NCI-H1436 treated with DMSO at 0.1 percent for 48 hours (cell line): Measurements from ENCODE around the gene RPRD2.
"Not testable (repeated sequence)": the region's sequence is repeated elsewhere in the genome, so short reads cannot be mapped to it uniquely, and the experiment has no call there.

Experiments
- DNase-seq: peaks from one replicate; lab custom pipeline; 2025; lab: John Stamatoyannopoulos, UW

The RPRD2 gene

GRCh38 chr1:150363426-150364230, at the start of gene RPRD2:
Gene RPRD2 (plus strand): TSS chr1:150364147. CDS start chr1:150364715, 568 bp downstream.
- DNase-seq, result peak; percentile 97

DNA sequence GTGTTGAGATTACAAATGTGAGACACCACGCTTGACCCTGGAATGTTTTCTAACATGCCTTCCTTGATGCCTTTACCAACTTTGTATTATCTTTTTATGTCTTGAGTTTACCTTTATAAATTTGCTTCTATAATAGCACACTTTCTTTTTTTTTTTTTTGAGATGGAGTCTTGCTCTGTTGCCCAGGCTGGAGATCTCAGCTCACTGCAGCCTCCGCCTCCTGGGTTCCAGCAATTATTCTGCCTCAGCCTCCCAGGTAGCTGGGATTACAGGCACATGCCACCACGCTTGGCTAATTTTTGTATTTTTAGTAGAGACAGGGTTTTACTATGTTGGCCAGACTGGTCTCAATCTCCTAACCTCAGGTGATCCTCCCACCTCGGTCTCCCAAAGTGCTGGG, 49.3 kb upstream of the RPRD2 start:
- not testable (repeated sequence) for DNase-seq

- DNase-seq, result no peak
These were observed 43.3 kb upstream of the RPRD2 start for GRCh38 chr1:150320667-150320978.

GRCh38 chr1:150321826-150322166, 42.2 kb upstream of the RPRD2 start:
- no peak for DNase-seq

DNA sequence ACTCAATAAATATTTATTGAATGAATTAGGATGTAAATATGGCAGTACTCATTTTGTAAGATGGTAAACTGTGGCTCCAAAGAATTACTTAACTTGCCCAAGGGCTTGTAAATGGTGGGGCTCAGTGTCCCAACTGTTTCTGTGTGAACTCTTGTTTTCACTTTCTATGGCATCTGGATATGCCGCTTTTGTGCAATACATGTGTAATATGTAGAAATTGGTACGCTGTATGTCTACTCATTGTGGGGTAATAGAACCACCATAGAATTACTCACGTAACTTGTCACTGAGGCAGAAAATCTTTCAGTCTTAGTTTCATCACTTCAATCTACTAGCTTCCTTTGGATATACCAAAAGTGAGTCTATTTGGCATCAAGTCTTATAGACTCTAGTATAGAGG, 41.6 kb upstream of the RPRD2 start:
- DNase-seq, result no peak

DNA sequence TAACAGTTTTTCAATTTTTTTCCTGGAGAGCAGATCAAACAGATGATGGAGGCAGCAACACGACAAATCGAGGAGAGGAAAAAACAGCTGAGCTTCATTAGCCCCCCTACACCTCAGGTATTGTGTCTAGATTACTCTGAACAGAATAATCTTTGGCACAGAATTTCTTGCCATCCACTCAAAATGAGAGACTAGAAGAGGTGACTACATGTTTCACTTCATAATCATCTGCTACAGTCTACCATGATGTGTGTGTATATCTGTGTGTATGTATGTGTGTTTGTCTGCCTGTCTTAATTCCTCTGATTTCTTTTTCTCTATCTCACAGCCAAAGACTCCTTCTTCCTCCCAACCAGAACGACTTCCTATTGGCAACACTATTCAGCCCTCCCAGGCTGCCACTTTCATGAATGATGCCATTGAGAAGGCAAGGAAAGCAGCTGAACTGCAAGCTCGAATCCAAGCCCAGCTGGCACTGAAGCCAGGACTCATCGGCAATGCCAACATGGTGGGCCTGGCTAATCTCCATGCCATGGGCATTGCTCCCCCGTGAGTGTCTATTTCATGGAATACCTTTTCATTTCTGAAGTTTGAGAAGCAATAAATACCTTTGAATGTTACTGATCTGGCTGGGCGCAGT, 31.2 kb upstream of the RPRD2 start:
- DNase-seq, result no peak

GRCh38 chr1:150346316-150346715, 17.6 kb upstream of the RPRD2 start:
- no peak for DNase-seq

DNA sequence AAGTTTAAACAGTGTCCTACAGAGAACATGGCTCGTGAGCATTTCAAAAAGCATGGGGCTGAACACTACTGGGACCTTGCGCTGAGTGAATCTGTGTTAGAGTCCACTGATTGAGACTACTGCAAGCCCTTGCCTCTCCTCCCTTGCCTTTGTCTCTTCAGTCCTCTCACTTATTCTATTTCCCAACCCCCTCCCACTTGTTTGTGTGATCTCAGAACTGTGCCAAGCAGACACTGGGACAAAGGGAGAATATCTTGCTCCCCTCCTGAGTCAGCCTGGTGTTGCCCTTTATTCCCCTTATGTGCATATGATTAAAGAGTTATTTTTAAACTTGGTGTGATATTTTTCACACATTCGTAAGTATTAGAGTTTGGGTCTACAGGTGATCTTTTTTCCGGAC, 11.1 kb upstream of the RPRD2 start:
- no peak for DNase-seq

DNA sequence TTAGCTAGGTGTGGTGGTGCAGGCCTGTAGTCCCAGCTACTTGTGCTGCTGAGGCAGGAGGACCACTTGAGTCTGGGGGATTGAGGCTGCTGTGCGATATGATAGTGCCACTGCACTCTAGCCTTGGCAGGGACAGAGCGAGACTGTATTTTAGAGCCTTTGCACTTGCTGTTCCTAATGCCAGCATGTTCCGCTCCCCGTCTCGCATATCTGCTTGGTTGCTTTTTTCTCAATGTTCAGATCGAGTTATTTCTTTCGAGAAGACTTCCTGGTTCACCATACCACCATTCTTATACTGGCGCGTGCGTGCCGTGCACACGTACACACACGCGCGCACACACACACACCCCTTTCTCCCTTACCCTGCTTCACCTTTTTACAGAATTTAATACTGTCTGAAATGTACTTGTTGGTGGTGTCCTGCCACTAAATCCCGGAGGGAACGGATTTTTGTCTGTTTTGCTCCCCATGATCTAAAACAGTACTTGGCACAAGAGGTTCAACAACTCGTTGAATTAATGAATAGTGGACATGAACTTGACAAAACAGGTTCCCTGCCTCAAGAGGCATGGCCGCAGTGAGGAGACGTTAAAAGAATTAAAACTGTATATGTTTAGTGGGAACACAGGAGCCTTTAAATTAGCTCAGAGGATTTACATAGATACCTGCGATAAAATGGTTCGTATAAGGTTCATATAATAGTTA, 1.1 kb upstream of the RPRD2 start:
- DNase-seq, result no peak

- peak; percentile 20 for DNase-seq
These were observed 470 bp downstream of the RPRD2 start for GRCh38 chr1:150364231-150365003.

DNA sequence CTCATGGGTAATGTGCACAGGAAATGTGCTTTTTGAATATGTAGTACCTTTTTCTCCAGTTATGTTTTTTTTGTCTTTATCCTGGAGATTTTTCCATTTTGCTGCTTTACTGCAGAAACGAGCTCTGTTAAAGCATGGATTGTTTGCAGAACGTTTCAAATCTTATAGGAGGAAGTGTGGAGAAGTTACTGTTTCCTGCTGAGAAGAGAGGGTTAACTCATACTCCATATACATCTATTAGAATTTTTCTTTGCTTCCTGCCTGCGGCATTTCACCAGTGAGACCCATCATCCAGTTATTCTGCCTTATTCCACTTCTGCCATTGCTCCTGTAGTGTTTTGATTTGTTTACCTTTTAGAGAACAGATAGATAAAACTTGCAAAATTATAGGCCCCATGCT, 2.0 kb downstream of the RPRD2 start:
- DNase-seq, result no peak

DNA sequence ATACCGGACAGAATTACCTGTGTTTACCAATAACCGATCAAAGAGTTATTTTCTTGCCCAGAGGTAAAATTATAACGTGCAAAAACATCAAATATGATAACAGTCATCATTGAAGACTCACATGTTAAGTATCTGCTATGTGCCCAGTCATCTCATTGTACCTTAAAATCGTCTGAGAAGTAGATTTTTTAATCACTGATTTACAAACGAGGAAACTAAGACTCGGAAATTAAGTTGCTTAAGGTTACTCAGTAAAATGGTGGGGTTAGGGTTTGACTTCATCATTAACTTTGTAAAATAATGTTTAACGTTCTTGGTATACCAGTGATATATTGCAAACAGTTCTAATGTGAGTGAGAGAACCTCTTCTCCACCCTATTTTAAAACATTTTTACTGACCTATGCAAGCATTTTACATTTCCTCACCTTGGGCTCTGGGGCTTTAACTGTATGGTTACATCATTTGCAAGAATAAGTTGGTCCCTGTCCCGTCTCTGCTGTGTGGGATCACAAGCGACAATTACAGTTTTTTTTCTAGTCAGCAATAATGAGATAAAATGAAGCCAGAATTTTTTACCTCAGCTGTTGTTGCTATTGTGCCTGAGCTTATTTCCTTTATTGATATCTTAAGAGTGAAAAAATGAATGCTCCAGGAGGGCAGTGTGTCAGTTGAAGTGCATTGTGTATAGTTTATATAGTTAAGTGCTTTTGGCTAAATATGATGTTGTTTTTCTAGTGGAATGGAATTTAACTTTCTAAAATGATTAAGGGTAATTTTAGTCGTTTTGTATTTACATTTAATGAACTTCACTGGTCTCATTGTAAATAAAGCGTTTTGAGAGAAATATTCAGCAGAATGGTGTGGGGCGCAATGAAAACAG, 2.7 kb downstream of the RPRD2 start:
- no peak for DNase-seq

GRCh38 chr1:150371110-150371509, 7.2 kb downstream of the RPRD2 start:
- DNase-seq, result no peak

GRCh38 chr1:150372580-150372979, 8.6 kb downstream of the RPRD2 start:
- DNase-seq, result no peak

GRCh38 chr1:150376110-150376509, 12.2 kb downstream of the RPRD2 start:
- no peak for DNase-seq

- no peak for DNase-seq
These were observed 19.8 kb downstream of the RPRD2 start for GRCh38 chr1:150383631-150384324.

- no peak for DNase-seq
These were observed 21.8 kb downstream of the RPRD2 start for GRCh38 chr1:150385537-150386445.

- DNase-seq, result no peak
These were observed 22.6 kb downstream of the RPRD2 start for GRCh38 chr1:150386592-150386991.

DNA sequence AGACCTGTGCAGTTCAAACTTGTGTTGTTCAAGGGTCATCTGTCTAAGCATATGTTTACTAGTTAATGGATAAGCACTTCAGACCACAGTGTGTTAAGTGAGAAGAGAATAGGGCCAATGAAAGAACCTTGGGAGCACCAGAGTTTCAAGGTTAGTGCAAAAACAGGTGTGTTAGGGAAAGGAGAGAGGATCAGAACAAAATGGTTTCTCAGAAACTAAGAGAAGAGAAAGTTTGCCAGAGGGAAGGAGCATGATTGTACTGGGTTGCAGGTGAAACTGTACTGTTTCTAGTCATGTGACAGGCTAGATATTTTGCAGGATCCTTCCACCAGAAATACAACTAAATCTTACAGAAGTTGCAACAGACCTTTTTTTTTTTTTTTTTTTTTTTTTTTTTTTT, 23.3 kb downstream of the RPRD2 start:
- DNase-seq, result no peak

- DNase-seq, result no peak
These were observed 24.3 kb downstream of the RPRD2 start for GRCh38 chr1:150388241-150388640.
